T-cell (primary cell): ENCODE results near the gene HSD17B11. TPM values are rescaled to one million over a fixed set of nuclear protein-coding genes. Genes with fewer than 3 reads are reported as not detected.

Experiments used
- ATAC-seq, 4 experiments: fragments of 200-7000 bp in 3 of 4; fragments of 150-1000 bp in 1 of 4; cut with Tn5 transposase; replicated peaks in 1 of 4; 1 replicate in 3 of 4; 2 replicates in 1 of 4; pipeline ENCODE4 v1.10.0; 2021; ENCODE audit warnings: moderate library complexity in 3 of 4, mild to moderate bottlenecking in 2 of 4, moderate number of reproducible peaks in 1 of 4
- CTCF ChIA-PET, 2 donors: fragments of 300-600 bp; sonication (Branson Sonifier 250); formaldehyde crosslinking; loops; one replicate each; lab custom pipeline; 2022; ENCODE audit warnings: antibody characterized with exemption in 2 of 2; lab: Charles Lee
- POLR2A ChIA-PET, 2 donors: fragments of 300-600 bp; sonication (Branson Sonifier 250); formaldehyde crosslinking; loops; one replicate each; lab custom pipeline; 2022; ENCODE audit warnings: antibody characterized with exemption in 2 of 2; lab: Charles Lee
- DNase-seq, 35 experiments: peaks; one replicate each; pipeline versions ENCODE4 v3.0.0 to v3.0.0-alpha.2; 2013 to 2023
- H3K27ac ChIP-seq: one replicate; pipeline ENCODE4 v1.5.1; 2013; ENCODE audit warnings: low read length
- H3K27me3 ChIP-seq, 2 experiments: replicated peaks in 1 of 2; 1 replicate in 1 of 2; 2 replicates in 1 of 2; pipeline versions ENCODE4 v1.6.1 to v1.7.0; 2013; ENCODE audit warnings: low read length in 1 of 2, mixed read lengths in 1 of 2; ENCODE audit not compliant: control insufficient read depth in 2 of 2, insufficient read depth in 2 of 2; ENCODE audit errors: extremely low read depth in 1 of 2
- H3K36me3 ChIP-seq, 2 donors: 1 replicate in 1 of 2; 2 replicates in 1 of 2; pipeline versions ENCODE4 v1.6.1 to v1.7.0; 2013; ENCODE audit warnings: low read length in 1 of 2; ENCODE audit not compliant: control insufficient read depth in 2 of 2, insufficient read depth in 1 of 2; ENCODE audit errors: extremely low read depth in 1 of 2
- H3K4me1 ChIP-seq, 2 experiments: 1 replicate in 1 of 2; 2 replicates in 1 of 2; pipeline versions ENCODE4 v1.6.1 to v1.7.0; 2013; ENCODE audit warnings: low read length in 2 of 2, mixed read lengths in 1 of 2; ENCODE audit not compliant: insufficient read depth in 2 of 2, control insufficient read depth in 1 of 2; ENCODE audit errors: extremely low read depth in 1 of 2
- H3K4me3 ChIP-seq, 2 donors: 1 replicate in 1 of 2; 2 replicates in 1 of 2; pipeline versions ENCODE4 v1.5.1 to v1.7.0; 2013; ENCODE audit warnings: mild to moderate bottlenecking in 2 of 2, low read length in 1 of 2, moderate library complexity in 1 of 2; ENCODE audit not compliant: control insufficient read depth in 1 of 2; ENCODE audit errors: extremely low read depth in 1 of 2
- H3K9me3 ChIP-seq: 2 replicates; pipeline ENCODE4 v1.7.0; 2013
- H3K27ac Mint-ChIP-seq, 2 donors: one replicate each; pipeline ENCODE4 v1.8.0; 2020 to 2021; ENCODE audit warnings: mild to moderate bottlenecking in 2 of 2, mixed read lengths in 2 of 2
- H3K27me3 Mint-ChIP-seq, 2 donors: one replicate each; pipeline ENCODE4 v1.8.0; 2021 to 2022; ENCODE audit warnings: mixed read lengths in 2 of 2
- H3K36me3 Mint-ChIP-seq: one replicate; pipeline ENCODE4 v1.8.0; 2021; ENCODE audit warnings: mixed read lengths
- H3K4me1 Mint-ChIP-seq, 3 donors: one replicate each; pipeline ENCODE4 v1.8.0; 2020 to 2022; ENCODE audit warnings: mixed read lengths in 3 of 3, mild to moderate bottlenecking in 1 of 3
- H3K4me3 Mint-ChIP-seq, 3 donors: one replicate each; pipeline ENCODE4 v1.8.0; 2020 to 2022; ENCODE audit warnings: mild to moderate bottlenecking in 3 of 3, mixed read lengths in 3 of 3, moderate library complexity in 3 of 3
- H3K9me3 Mint-ChIP-seq, 3 donors: one replicate each; pipeline ENCODE4 v1.8.0; 2020 to 2022; ENCODE audit warnings: mixed read lengths in 3 of 3
- WGBS: methylation state at CpG from one replicate; pipeline ENCODE4 v1.1.5; 2013; ENCODE audit warnings: missing lambda C conversion rate; ENCODE audit not compliant: insufficient coverage; 5-methylcytosine and 5-hydroxymethylcytosine counted together
- total RNA-seq, 35 experiments: library from RNA in 6 of 35; stranded (reverse) in 6 of 35; fragments of 120-200 nt in 1 of 35; gene quantifications; one replicate each; pipeline versions ENCODE4 v1.2.1 to v1.2.4 and lab custom pipeline; 2013 to 2026

HSD17B11 gene
- total RNA-seq, 5 donors from 2014 or later (not counting 1 experiment from before 2014, with no cell fraction given) = 38.0 to 57.7 (median 51.2) TPM

DNA sequence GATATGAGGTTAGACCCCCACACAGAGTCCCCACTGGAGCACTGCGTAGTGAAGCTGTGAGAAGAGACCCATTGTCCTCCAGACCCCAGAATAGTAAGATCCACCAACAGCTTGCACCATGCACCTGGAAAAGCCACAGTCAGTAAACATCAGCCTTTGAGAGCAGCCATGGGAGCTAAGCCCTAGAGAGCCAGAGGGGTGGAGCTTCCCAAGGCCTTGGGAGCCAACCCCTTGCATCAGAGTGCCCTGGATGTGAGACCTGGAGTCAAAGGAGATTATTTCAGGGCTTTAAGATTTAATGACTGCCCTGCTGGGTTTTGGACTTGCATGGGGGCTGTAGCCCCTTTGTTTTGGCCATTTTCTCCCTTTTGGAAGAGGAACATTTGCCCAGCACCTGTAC, 104.0 kb downstream of the HSD17B11 start:
- Mint-ChIP-seq H3K27me3 (peaks cover 0 to 3% of the 10 kb centered on the region in 2 donors), H3K4me3 (no peak overlapping the region), H3K4me1 (no peaks in the 10 kb centered on the region), H3K9me3 (peaks cover 15 to 34% (median 22%) of the 10 kb centered on the region in 3 donors), H3K27ac (no peak overlapping the region), H3K36me3 (peaks cover 4% of the 10 kb centered on the region)
- Histone ChIP-seq H3K27ac (no peak overlapping the region), H3K4me3 (no peak overlapping the region), H3K36me3 (no peaks in the 10 kb centered on the region), H3K4me1 (no peaks in the 10 kb centered on the region), H3K9me3 (no peaks in the 10 kb centered on the region), H3K27me3 (no peaks in the 10 kb centered on the region)
- ChIA-PET CTCF (no interaction called here), POLR2A (no interaction called here)
- DNase-seq (no peak), ATAC-seq (no peak)
- WGBS = no CpG with 5 or more reads among the region's 1 CpG

Other genes starting within 250 kb of the HSD17B11 start
- gene KLHL8, start 170.6 kb downstream of the HSD17B11 start, total RNA-seq = 10 to 100 TPM in 2 of 5 donors, 1 to 10 TPM in 3; 8.5 to 11.8 (median 9.8) TPM
- gene HSD17B13, start 68.3 kb downstream of the HSD17B11 start, total RNA-seq = under 1 TPM; 0.23 to 0.86 (median 0.60) TPM
- 10 to 100 TPM; 10.1 to 18.0 (median 13.9) TPM for gene NUDT9, start 31.4 kb upstream of the HSD17B11 start, total RNA-seq
- 1 to 10 TPM in 1 of 5 donors, under 1 TPM in 2, not detected in 2; 0.70 to 1.5 (median 0.99) TPM for gene SPARCL1, start 138.2 kb upstream of the HSD17B11 start, total RNA-seq
- not detected for gene DSPP, start 217.3 kb upstream of the HSD17B11 start, total RNA-seq